GM23338 (cell line): Measurements from ENCODE around the gene LEMD2. TPM values are rescaled to one million over a fixed set of nuclear protein-coding genes. Genes with fewer than 3 reads are reported as not detected.

Source experiments
- ATAC-seq: fragments of 200-7000 bp; cut with Tn5 transposase; 3 replicates; pipeline ENCODE4 v1.9.1; 2020
- DNase-seq: peaks from one replicate; pipeline ENCODE4 v3.0.0-alpha.2; 2015; ENCODE audit warnings: low spot score
- H2AFZ ChIP-seq: fragments of 200-600 bp; sonication (generic); 2 replicates; pipeline ENCODE4 v1.8.0; 2016; ENCODE audit warnings: antibody characterized with exemption, mild to moderate bottlenecking, moderate library complexity
- H3F3A ChIP-seq: fragments of 200-600 bp; sonication (generic); replicated peaks from 2 replicates; pipeline ENCODE4 v1.8.0; 2017; ENCODE audit warnings: antibody characterized with exemption, mixed run types, low read depth
- H3K27ac ChIP-seq: fragments of 200-600 bp; sonication (generic); 2 replicates; pipeline ENCODE4 v1.6.1; 2016; ENCODE audit warnings: low read depth
- H3K27me3 ChIP-seq: fragments of 200-600 bp; sonication (generic); 2 replicates; pipeline ENCODE4 v1.8.0; 2016; ENCODE audit warnings: mild to moderate bottlenecking, mixed run types, moderate library complexity; ENCODE audit not compliant: insufficient read depth
- H3K36me3 ChIP-seq: fragments of 200-600 bp; sonication (generic); 2 replicates; pipeline ENCODE4 v1.8.0; 2016; ENCODE audit warnings: mild to moderate bottlenecking; ENCODE audit not compliant: insufficient read depth
- H3K4me1 ChIP-seq: fragments of 200-600 bp; sonication (generic); 2 replicates; pipeline ENCODE4 v1.8.0; 2016; ENCODE audit warnings: mild to moderate bottlenecking, moderate library complexity; ENCODE audit not compliant: insufficient read depth
- H3K4me2 ChIP-seq: fragments of 200-600 bp; sonication (generic); 2 replicates; pipeline ENCODE4 v1.7.1; 2017; ENCODE audit warnings: mixed run types
- H3K4me3 ChIP-seq: fragments of 200-600 bp; sonication (generic); 2 replicates; pipeline ENCODE4 v1.6.1; 2016; ENCODE audit warnings: mixed run types
- H3K79me2 ChIP-seq: fragments of 200-600 bp; sonication (generic); replicated peaks from 2 replicates; pipeline ENCODE4 v1.8.0; 2017; ENCODE audit warnings: mild to moderate bottlenecking; ENCODE audit not compliant: insufficient read depth
- H3K9me2 ChIP-seq: fragments of 200-600 bp; sonication (generic); 2 replicates; pipeline ENCODE4 v1.8.0; 2017; ENCODE audit not compliant: insufficient read depth
- H4K20me1 ChIP-seq: fragments of 200-600 bp; sonication (generic); replicated peaks from 2 replicates; pipeline ENCODE4 v1.8.0; 2017; ENCODE audit warnings: mild to moderate bottlenecking; ENCODE audit not compliant: insufficient read depth
- H3K27ac Mint-ChIP-seq: 2 replicates; pipeline ENCODE4 v1.8.0; 2020; ENCODE audit warnings: inconsistent platforms, mild to moderate bottlenecking, moderate library complexity, mixed read lengths
- H3K27me3 Mint-ChIP-seq: 3 replicates; pipeline ENCODE4 v1.8.0; 2022; ENCODE audit warnings: low read depth, mild to moderate bottlenecking, moderate library complexity, mixed read lengths, inconsistent platforms; ENCODE audit not compliant: insufficient read depth, poor library complexity
- H3K36me3 Mint-ChIP-seq: 3 replicates; pipeline ENCODE4 v1.8.0; 2021; ENCODE audit warnings: low read depth, mild to moderate bottlenecking, inconsistent platforms, moderate library complexity, mixed read lengths
- H3K4me1 Mint-ChIP-seq: 3 replicates; pipeline ENCODE4 v1.8.0; 2020; ENCODE audit warnings: mild to moderate bottlenecking, inconsistent platforms, mixed read lengths
- H3K4me3 Mint-ChIP-seq: 3 replicates; pipeline ENCODE4 v1.8.0; 2021; ENCODE audit warnings: moderate library complexity, mild to moderate bottlenecking, inconsistent platforms, mixed read lengths
- H3K9me3 Mint-ChIP-seq: 3 replicates; pipeline ENCODE4 v1.8.0; 2020; ENCODE audit warnings: moderate library complexity, mild to moderate bottlenecking, inconsistent platforms, mixed read lengths
- CREB1 ChIP-seq: fragments of 250-450 bp; sonication (Bioruptor Pico); IDR thresholded peaks from 2 replicates; pipeline ENCODE4 v1.5.0; 2020; ENCODE audit warnings: low read depth, mild to moderate bottlenecking, moderate library complexity
- CTCF ChIP-seq, 2 experiments: fragments of 200-600 bp in 1 of 2; sonication (generic) in 1 of 2; conservative IDR thresholded peaks; 2 replicates each; pipeline versions ENCODE4 v1.5.1 to v1.6.1; 2016 to 2017; ENCODE audit warnings: antibody characterized with exemption in 2 of 2, low read depth in 2 of 2, mild to moderate bottlenecking in 2 of 2, moderate library complexity in 1 of 2
- EZH2 ChIP-seq: fragments of 200-600 bp; sonication (generic); IDR thresholded peaks from one replicate; pipeline ENCODE4 v1.8.0; 2017; ENCODE audit warnings: antibody characterized with exemption, mild to moderate bottlenecking, low read depth; ENCODE audit not compliant: unreplicated experiment
- JUNB ChIP-seq: IDR thresholded peaks from one replicate; pipeline ENCODE4 v1.6.1; 2016; ENCODE audit warnings: antibody characterized with exemption; ENCODE audit not compliant: unreplicated experiment
- NANOG ChIP-seq: IDR thresholded peaks from 2 replicates; pipeline ENCODE4 v1.6.1; 2016; ENCODE audit warnings: antibody characterized with exemption, borderline replicate concordance
- POLR2AphosphoS5 ChIP-seq: IDR thresholded peaks from 2 replicates; pipeline ENCODE4 v1.6.1; 2016; ENCODE audit warnings: antibody characterized with exemption, low read depth
- ZNF331 ChIP-seq: fragments of 250-450 bp; sonication (Bioruptor Pico); IDR thresholded peaks from 2 replicates; pipeline ENCODE4 v1.5.0; 2020; ENCODE audit warnings: low read depth, mild to moderate bottlenecking, moderate library complexity
- polyA plus RNA-seq: library from polyadenylated mRNA; unstranded; fragments of >200 nt; fragmentation: Nextera tagmentation; extraction: Ambion mirVana; gene quantifications from 2 replicates; pipeline ENCODE4 v1.2.1, GENCODE V29; 2016
- total RNA-seq: library from RNA; depleted of rRNA; stranded (reverse); fragments of >200 nt; shearing (Covaris generic); gene quantifications from 2 replicates; pipeline ENCODE4 v1.2.3, GENCODE V29; 2014
- TF ChIP-seq, protein P1 (sequence below): fragments of 250-450 bp; sonication (Bioruptor Pico); IDR thresholded peaks from 2 replicates; pipeline ENCODE4 v1.5.0; 2020; ENCODE audit warnings: mild to moderate bottlenecking, moderate library complexity
- TF ChIP-seq, protein P2 (sequence below): IDR thresholded peaks from 2 replicates; pipeline ENCODE4 v1.6.1; 2016; ENCODE audit warnings: antibody characterized with exemption

Gene LEMD2
- total and polyA plus RNA-seq, 2 experiments from 2014 or later: 28.6 to 64.7 TPM

GRCh38 chr6:33723371-33724085 lies 65.4 kb downstream of the LEMD2 start:
- H3K36me3 ChIP-seq: no peaks in the 10 kb centered on the region
- H3K79me2 ChIP-seq: no peaks in the 10 kb centered on the region
- H3K9me2 ChIP-seq: no peaks in the 10 kb centered on the region
- H3K27me3 Mint-ChIP-seq: peaks cover 6% of the 10 kb centered on the region
- no peaks in the 10 kb centered on the region for H3K4me1 ChIP-seq
- ATAC-seq: no peak
- no peak overlapping the region for H3K4me3 ChIP-seq
- H3K27me3 ChIP-seq: no peaks in the 10 kb centered on the region
- no peak for DNase-seq
- no peak overlapping the region; the same call in 2 of the 3 replicates for H3K4me3 Mint-ChIP-seq
- H3K4me1 Mint-ChIP-seq: peaks cover 24% of the 10 kb centered on the region
- no peaks in the 10 kb centered on the region for H4K20me1 ChIP-seq
- H3F3A ChIP-seq: no peaks in the 10 kb centered on the region
- no peak overlapping the region for H2AFZ ChIP-seq
- no peak overlapping the region for H3K27ac ChIP-seq
- no peak overlapping the region for H3K27ac Mint-ChIP-seq
- H3K36me3 Mint-ChIP-seq: no peaks in the 10 kb centered on the region
- H3K4me2 ChIP-seq: no peak overlapping the region
- H3K9me3 Mint-ChIP-seq: no peaks in the 10 kb centered on the region
- TF ChIP-seq EZH2: no peak
- no peak for TF ChIP-seq ZNF331 (CRISPR knock-in tag)

- Mint-ChIP-seq H3K27me3 (peaks cover 5% of the 10 kb centered on the region), H3K4me1 (peaks cover 25% of the 10 kb centered on the region), H3K9me3 (no peaks in the 10 kb centered on the region), H3K36me3 (no peaks in the 10 kb centered on the region), H3K27ac (no peak overlapping the region), H3K4me3 (no peak overlapping the region)
- no peak overlapping the region for H3K4me3 ChIP-seq
- no peak overlapping the region for H2AFZ ChIP-seq
- H3K4me2 ChIP-seq: no peak overlapping the region
- ATAC-seq (no peak), DNase-seq (no peak)
- no peaks in the 10 kb centered on the region for H3K36me3 ChIP-seq
- H4K20me1 ChIP-seq: no peaks in the 10 kb centered on the region
- H3F3A ChIP-seq: no peaks in the 10 kb centered on the region
- H3K9me2 ChIP-seq: no peaks in the 10 kb centered on the region
- H3K27ac ChIP-seq: no peak overlapping the region
- no peaks in the 10 kb centered on the region for H3K27me3 ChIP-seq
- H3K4me1 ChIP-seq: no peaks in the 10 kb centered on the region
- H3K79me2 ChIP-seq: no peaks in the 10 kb centered on the region
- TF ChIP-seq POLR2AphosphoS5 (no peak), CREB1 (CRISPR knock-in tag) (no peak), NANOG (no peak), JUNB (no peak), CTCF (conservative IDR thresholded peaks at IDR 0.05; ENCODE audit: low read depth in 2 of 2) (no peak), ZNF331 (CRISPR knock-in tag) (no peak), EZH2 (no peak)
- TF ChIP-seq, protein P1, sequence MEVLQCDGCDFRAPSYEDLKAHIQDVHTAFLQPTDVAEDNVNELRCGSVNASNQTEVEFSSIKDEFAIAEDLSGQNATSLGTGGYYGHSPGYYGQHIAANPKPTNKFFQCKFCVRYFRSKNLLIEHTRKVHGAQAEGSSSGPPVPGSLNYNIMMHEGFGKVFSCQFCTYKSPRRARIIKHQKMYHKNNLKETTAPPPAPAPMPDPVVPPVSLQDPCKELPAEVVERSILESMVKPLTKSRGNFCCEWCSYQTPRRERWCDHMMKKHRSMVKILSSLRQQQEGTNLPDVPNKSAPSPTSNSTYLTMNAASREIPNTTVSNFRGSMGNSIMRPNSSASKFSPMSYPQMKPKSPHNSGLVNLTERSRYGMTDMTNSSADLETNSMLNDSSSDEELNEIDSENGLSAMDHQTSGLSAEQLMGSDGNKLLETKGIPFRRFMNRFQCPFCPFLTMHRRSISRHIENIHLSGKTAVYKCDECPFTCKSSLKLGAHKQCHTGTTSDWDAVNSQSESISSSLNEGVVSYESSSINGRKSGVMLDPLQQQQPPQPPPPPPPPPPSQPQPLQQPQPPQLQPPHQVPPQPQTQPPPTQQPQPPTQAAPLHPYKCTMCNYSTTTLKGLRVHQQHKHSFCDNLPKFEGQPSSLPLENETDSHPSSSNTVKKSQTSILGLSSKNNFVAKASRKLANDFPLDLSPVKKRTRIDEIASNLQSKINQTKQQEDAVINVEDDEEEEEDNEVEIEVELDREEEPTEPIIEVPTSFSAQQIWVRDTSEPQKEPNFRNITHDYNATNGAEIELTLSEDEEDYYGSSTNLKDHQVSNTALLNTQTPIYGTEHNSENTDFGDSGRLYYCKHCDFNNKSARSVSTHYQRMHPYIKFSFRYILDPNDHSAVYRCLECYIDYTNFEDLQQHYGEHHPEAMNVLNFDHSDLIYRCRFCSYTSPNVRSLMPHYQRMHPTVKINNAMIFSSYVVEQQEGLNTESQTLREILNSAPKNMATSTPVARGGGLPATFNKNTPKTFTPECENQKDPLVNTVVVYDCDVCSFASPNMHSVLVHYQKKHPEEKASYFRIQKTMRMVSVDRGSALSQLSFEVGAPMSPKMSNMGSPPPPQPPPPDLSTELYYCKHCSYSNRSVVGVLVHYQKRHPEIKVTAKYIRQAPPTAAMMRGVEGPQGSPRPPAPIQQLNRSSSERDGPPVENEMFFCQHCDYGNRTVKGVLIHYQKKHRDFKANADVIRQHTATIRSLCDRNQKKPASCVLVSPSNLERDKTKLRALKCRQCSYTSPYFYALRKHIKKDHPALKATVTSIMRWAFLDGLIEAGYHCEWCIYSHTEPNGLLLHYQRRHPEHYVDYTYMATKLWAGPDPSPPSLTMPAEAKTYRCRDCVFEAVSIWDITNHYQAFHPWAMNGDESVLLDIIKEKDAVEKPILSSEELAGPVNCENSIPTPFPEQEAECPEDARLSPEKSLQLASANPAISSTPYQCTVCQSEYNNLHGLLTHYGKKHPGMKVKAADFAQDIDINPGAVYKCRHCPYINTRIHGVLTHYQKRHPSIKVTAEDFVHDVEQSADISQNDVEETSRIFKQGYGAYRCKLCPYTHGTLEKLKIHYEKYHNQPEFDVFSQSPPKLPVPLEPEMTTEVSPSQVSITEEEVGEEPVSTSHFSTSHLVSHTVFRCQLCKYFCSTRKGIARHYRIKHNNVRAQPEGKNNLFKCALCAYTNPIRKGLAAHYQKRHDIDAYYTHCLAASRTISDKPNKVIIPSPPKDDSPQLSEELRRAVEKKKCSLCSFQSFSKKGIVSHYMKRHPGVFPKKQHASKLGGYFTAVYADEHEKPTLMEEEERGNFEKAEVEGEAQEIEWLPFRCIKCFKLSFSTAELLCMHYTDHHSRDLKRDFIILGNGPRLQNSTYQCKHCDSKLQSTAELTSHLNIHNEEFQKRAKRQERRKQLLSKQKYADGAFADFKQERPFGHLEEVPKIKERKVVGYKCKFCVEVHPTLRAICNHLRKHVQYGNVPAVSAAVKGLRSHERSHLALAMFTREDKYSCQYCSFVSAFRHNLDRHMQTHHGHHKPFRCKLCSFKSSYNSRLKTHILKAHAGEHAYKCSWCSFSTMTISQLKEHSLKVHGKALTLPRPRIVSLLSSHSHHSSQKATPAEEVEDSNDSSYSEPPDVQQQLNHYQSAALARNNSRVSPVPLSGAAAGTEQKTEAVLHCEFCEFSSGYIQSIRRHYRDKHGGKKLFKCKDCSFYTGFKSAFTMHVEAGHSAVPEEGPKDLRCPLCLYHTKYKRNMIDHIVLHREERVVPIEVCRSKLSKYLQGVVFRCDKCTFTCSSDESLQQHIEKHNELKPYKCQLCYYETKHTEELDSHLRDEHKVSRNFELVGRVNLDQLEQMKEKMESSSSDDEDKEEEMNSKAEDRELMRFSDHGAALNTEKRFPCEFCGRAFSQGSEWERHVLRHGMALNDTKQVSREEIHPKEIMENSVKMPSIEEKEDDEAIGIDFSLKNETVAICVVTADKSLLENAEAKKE (CRISPR knock-in tag): no peak
- TF ChIP-seq, protein P2, sequence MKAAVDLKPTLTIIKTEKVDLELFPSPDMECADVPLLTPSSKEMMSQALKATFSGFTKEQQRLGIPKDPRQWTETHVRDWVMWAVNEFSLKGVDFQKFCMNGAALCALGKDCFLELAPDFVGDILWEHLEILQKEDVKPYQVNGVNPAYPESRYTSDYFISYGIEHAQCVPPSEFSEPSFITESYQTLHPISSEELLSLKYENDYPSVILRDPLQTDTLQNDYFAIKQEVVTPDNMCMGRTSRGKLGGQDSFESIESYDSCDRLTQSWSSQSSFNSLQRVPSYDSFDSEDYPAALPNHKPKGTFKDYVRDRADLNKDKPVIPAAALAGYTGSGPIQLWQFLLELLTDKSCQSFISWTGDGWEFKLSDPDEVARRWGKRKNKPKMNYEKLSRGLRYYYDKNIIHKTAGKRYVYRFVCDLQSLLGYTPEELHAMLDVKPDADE: no peak
Measured at GRCh38 chr6:33722103-33722623, 66.8 kb downstream of the LEMD2 start.
